Neural crest cell (in vitro differentiated cells): ENCODE results near the gene MUS81. TPM values are rescaled to one million over a fixed set of nuclear protein-coding genes. Genes with fewer than 3 reads are reported as not detected.
"Not testable (repeated sequence)": the region's sequence is repeated elsewhere in the genome, so short reads cannot be mapped to it uniquely, and the experiment has no call there.

Experiments
- DNase-seq: peaks from one replicate; pipeline ENCODE4 v3.0.0; 2021; ENCODE audit warnings: low read depth, mixed read lengths, low spot score
- H3K27ac Mint-ChIP-seq: one replicate; pipeline ENCODE4 v1.8.0; 2021; ENCODE audit warnings: mild to moderate bottlenecking, mixed read lengths; ENCODE audit not compliant: unreplicated experiment
- H3K27me3 Mint-ChIP-seq: 2 replicates; pipeline ENCODE4 v1.8.0; 2021; ENCODE audit warnings: low read depth, mild to moderate bottlenecking, mixed read lengths
- H3K36me3 Mint-ChIP-seq: 2 replicates; pipeline ENCODE4 v1.8.0; 2021; ENCODE audit warnings: low read depth, mild to moderate bottlenecking, mixed read lengths
- H3K4me1 Mint-ChIP-seq: 2 replicates; pipeline ENCODE4 v1.8.0; 2021; ENCODE audit warnings: mixed read lengths
- H3K4me3 Mint-ChIP-seq: one replicate; pipeline ENCODE4 v1.8.0; 2021; ENCODE audit warnings: mild to moderate bottlenecking, mixed read lengths
- H3K9me3 Mint-ChIP-seq: 2 replicates; pipeline ENCODE4 v1.8.0; 2021; ENCODE audit warnings: mixed read lengths
- CTCF ChIP-seq: fragments of 200-600 bp; sonication (generic); conservative IDR thresholded peaks from 2 replicates; pipeline ENCODE4 v1.5.0; 2021; ENCODE audit warnings: antibody characterized with exemption, mild to moderate bottlenecking
- total RNA-seq: library from RNA; stranded (reverse); gene quantifications from 2 replicates; pipeline ENCODE4 v1.2.1, GENCODE V29; 2021

Gene MUS81
- total RNA-seq, 1 donor from 2014 or later, result 73.5 TPM

DNA sequence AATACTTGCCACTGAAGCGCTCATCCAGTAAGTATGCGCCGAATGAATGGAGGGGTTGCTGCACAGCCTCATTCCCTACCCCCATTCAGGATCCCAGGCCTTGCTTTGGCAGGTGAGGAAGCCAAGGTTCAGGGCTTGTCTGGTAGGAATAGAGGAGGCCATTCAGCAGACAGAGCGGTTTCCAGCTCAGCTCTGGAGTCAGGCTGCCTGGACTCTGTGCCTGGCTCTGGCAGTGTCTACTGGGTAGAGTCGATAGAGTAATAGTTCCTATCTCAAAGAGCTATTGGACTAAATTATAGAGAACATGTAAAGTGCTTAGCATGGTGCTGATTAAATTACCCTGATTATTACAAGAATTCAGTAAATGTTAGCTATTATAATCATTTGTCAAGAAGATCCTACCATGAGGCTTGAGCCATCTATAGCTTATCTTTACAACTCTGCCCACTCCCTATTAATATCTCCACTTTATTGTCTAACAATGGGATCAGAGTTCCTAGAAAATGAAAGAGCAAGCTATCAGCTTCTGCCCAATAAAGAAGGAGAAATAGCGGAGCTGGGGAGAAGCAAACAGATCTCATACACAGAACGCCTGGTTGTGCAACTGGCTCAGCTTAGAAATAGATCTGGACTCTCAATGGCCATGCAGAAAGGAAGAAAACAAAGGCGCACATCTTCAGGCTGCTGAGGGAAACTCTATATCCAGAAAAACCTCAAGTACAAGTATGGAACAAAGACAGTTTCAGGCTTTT, 33.1 kb upstream of the MUS81 start:
- peaks cover 31% of the 10 kb centered on the region for H3K27me3 Mint-ChIP-seq
- no peaks in the 10 kb centered on the region for H3K9me3 Mint-ChIP-seq
- H3K4me3 Mint-ChIP-seq, result no peak overlapping the region
- peaks cover 8% of the 10 kb centered on the region for H3K4me1 Mint-ChIP-seq
- DNase-seq, result no peak
- no peak for TF ChIP-seq CTCF
- H3K27ac Mint-ChIP-seq, result no peak overlapping the region
- no peaks in the 10 kb centered on the region for H3K36me3 Mint-ChIP-seq

DNA sequence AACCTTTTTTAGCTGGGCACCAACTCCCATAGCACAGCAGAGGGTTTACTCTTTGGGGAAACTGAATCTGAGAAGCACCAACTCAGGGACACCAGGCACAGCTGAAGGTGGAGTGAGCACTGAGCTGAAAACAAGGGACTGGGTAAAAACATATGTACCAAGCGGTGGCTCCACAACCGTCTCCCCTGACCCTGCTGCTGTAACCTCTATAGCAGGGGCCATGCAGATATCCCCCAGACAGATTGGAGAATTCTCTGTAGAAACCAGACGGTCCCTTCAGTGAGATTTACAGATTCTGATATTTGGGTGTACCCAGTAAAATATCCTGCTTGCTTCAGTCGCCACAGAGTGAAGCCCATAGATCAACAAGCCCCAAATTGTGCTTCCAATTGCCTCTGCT, 30.8 kb upstream of the MUS81 start:
- Mint-ChIP-seq H3K27me3 (peaks cover 37% of the 10 kb centered on the region), H3K36me3 (no peaks in the 10 kb centered on the region), H3K27ac (no peak overlapping the region), H3K9me3 (no peaks in the 10 kb centered on the region), H3K4me3 (no peak overlapping the region), H3K4me1 (peaks cover 14% of the 10 kb centered on the region)
- no peak for TF ChIP-seq CTCF
- DNase-seq, result no peak

DNA sequence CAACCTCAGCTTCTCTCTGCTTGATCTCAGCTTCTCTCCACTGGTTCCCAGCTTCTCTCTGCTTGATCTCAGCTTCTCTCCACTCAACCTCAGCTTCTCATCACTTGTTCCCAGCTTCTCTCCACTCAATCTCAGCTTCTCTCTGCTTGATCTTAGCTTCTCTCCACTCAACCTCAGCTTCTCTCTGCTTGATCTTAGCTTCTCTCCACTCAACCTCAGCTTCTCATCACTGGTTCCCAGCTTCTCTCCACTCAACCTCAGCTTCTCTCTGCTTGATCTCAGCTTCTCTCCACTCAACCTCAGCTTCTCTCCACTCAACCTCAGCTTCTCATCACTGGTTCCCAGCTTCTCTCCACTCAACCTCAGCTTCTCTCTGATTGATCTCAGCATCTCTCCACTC, 28.0 kb upstream of the MUS81 start:
- H3K4me3 Mint-ChIP-seq, H3K27ac Mint-ChIP-seq, DNase-seq, H3K9me3 Mint-ChIP-seq, H3K36me3 Mint-ChIP-seq: not testable (repeated sequence)
- H3K4me1 Mint-ChIP-seq, result peaks cover 14% of the 10 kb centered on the region
- peaks cover 37% of the 10 kb centered on the region for H3K27me3 Mint-ChIP-seq

DNA sequence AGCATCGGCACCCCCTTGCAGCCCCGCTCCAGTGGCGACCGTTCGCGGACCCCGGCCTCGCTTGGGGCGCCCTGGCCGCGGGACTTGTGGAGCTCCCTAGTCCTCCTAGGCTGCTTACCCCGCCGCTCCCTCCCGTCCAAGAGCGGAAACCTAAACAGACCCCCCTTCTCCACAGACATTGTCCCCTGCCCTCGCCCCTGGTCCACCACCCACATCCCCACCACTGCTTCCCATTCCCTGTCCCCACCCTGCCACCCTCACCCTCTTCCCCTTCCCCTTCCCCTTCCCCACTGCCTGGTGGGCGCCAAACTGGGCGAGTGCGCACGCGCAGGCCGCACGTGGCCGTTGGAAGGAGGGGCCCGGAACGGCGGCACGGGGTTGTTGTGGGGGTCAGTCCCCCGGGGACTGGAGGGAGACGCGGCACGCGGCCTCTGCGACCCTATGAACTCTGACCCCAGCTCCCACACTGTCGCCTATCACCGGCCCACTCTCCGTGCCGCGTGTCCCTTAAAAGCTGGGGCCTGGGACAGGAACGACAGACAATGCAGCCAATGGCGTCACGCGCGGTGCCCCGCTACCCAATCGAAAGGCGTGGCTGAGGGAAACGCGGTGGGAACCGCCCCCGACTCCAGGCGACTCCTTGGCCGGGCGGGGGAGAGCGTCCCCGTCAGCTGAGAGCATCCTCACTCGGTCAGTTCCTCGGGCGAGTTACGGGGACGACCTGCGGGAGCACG, 26.8 kb upstream of the MUS81 start, which contains the start of gene SNX32:
TSS of gene SNX32 (plus strand) at position 667 of the 734 bp plus-strand sequence. CDS start 103 bp downstream, outside the sequence.
- DNase-seq, result peak; percentile 96
- H3K9me3 Mint-ChIP-seq, result no peaks in the 10 kb centered on the region
- peaks cover 14% of the 10 kb centered on the region for H3K4me1 Mint-ChIP-seq
- no peak within 1 kb of the TSS for H3K4me3 Mint-ChIP-seq
- no peak for TF ChIP-seq CTCF
- peaks cover 33% of the 10 kb centered on the region for H3K27me3 Mint-ChIP-seq
- no peaks in the 10 kb centered on the region for H3K36me3 Mint-ChIP-seq
- H3K27ac Mint-ChIP-seq, result peak within 1 kb of the TSS; percentile 69

- Mint-ChIP-seq H3K27ac (no peak overlapping the region), H3K27me3 (peaks cover 27% of the 10 kb centered on the region), H3K36me3 (no peaks in the 10 kb centered on the region), H3K9me3 (no peaks in the 10 kb centered on the region), H3K4me3 (no peak overlapping the region), H3K4me1 (peaks cover 14% of the 10 kb centered on the region)
- DNase-seq, result no peak
- TF ChIP-seq CTCF, result no peak
Measured at GRCh38 chr11:65834202-65834601, 26.0 kb upstream of the MUS81 start.

DNA sequence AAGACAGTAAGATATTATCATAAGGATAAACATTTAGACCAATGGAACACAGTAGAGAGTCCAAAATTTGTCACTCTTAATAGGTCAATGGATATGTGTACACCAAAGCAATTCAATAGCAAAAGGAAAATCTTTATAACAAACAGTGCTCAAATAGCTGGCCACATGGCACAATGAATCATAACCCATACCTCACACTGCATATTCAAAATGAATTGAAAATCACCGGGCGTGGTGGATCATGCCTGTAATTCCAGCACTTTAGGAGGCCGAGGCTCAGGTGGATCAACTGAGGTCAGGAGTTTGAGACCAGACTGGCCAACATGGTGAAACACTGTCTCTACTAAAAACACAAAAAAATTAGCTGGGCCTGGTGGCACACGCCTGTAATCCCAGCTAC, 18.1 kb upstream of the MUS81 start:
- Mint-ChIP-seq H3K36me3 (no peaks in the 10 kb centered on the region), H3K4me3 (no peak overlapping the region), H3K4me1 (no peaks in the 10 kb centered on the region), H3K27ac (no peak overlapping the region), H3K9me3 (no peaks in the 10 kb centered on the region), H3K27me3 (no peaks in the 10 kb centered on the region)
- no peak for DNase-seq
- no peak for TF ChIP-seq CTCF
